HG02571 (cell line): ENCODE results near the gene OPRM1.
A peak's percentile ranks its signal among the peaks of the same experiment; 100 is the strongest.
"Not testable (repeated sequence)": the region's sequence is repeated elsewhere in the genome, so short reads cannot be mapped to it uniquely, and the experiment has no call there.

Experiments
- ATAC-seq: cut with Tn5 transposase; IDR thresholded peaks from one replicate; pipeline ENCODE4 v1.9.1; 2021; ENCODE audit warnings: mild to moderate bottlenecking, moderate library complexity; ENCODE audit not compliant: unreplicated experiment

The OPRM1 gene

DNA sequence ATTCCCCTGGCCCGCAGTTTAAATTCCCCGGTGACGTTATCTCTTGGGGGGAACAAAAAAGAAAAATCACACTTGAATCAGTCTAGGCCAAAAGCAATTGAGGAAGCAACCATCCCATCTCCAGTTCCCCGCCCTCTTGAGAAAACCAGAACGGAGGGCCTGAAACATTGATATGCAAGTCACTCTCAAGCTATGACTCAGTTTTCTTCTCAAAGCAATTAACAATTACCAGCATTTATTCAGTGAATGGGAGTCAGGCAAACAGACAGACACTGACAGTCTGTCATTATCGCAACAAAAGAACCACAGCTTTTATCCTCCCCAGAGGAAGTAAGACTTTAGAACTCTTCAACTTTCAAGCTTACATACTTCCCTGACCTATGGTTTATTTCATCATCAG, 100.9 kb downstream of the OPRM1 start:
- no peak for ATAC-seq

DNA sequence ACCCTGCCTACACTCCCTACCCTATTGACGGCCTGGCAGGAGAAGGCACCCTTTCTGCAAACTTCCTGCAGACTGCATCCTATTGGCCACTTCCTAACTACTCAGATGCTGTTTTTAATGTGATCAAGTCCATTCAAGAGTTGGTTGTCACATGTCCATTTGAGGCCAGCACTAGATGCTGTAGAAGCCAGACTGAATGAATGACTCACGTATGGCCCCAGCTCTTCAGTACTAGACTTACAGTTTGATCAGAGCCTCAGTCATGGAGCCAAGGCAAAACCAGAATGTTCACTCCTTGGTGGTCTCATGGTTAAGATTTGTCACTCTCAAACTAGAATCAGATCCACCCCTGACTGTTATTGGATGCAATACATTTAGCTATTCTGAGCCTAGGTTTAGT, 101.7 kb downstream of the OPRM1 start:
- no peak for ATAC-seq

- no peak for ATAC-seq
Measured at GRCh38 chr6:154143753-154144152, 104.7 kb downstream of the OPRM1 start.

DNA sequence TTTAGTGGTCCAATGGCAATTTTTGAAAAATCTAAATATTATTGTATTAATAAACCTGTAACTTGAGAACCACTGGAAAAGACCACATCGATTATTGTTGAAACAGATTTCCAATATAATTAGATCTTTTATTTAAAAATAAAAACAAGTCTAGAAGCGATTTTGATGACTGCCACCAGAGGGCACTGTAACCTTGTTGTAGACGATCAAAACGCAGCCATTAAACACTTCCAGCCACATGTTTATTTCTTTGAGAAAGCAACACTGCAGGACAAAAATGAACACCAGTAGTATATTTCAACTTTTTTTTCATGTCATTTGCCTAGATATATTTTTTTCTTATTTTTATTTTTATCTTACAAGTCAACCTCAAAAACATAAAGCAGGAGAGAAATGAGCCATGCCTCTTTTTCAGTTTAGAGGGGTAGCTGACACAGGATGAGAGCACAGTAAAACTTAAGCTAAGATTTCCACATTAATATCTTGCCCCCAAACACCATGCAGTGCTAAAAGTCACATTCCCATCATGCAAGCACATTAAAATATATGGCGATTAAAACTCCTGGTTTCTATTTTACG, 115.4 kb downstream of the OPRM1 start:
- ATAC-seq, result no peak

DNA sequence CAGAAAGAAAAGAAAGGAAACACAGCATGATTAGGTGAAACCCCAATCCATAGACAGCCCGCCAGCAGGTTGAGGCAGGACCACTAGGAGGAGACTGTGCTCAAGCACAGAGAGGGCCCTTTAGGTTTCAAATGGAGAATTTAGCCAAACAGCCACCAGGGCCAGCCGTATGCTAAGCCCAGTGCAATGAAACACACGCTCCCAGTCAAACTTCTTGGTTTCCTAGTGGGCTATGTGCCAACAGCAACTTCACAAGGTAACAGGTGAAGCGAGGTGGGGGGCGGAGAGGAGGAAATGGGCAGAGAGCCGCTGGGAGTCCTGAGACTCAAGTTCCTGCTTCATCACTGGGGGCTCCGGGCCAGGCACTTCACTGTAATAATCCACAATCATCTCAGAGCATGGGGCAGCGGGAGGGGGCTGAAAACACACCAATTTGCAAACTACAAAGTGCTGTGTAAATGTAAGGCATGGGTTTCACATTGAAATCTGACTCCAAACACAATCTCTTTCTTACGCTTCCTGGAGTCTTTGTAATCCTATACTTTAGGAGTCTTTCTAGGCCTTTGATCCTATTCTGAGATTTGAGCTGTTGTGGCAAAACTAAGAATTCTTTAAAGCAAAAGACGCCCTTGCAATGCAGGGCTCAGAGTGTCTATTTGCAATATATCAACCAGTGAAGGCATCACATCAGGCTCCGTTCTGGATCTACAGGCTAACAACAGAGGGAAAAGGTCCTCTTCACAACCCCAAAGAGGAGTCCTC, 117.3 kb downstream of the OPRM1 start:
- ATAC-seq, result peak; percentile 74

DNA sequence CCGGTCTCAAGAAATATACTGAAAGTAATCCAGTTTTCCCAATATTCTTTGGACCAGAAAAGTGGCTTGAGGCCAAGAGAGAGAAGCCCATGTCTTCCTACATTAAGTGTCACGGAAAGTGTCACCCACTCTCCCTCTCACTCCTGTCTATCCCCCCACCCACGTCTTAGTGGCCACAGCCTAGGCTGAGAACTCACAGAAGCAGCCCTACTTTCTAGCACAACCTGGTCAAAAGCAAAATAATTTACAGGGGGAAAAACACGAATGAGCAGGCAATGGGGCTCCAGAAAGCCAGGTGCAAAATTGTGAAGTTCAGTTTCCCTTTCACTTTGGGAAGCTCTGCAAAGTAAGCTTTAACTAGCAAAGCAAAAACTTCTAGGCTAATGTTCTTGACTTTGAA, 118.0 kb downstream of the OPRM1 start:
- peak; percentile 66 for ATAC-seq

DNA sequence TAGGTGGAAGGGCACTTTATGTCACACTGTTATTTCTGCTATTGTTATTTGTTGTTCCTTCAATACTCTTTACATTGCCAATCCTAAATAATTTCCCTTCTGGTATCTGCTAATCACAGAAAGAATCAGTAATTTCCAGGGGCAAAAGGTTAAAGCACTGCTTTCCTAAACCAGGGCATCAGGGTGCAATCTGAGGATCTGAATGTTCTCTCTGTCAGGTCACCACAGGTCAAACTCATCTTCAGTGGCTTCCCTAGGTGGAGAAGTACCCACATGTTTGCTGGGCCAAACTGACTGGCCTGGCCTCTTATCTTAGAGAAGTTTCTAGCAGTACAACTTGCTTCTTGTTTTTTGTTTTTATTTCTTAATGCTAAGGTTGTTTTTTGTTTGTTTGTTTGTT, 118.7 kb downstream of the OPRM1 start:
- no peak for ATAC-seq

DNA sequence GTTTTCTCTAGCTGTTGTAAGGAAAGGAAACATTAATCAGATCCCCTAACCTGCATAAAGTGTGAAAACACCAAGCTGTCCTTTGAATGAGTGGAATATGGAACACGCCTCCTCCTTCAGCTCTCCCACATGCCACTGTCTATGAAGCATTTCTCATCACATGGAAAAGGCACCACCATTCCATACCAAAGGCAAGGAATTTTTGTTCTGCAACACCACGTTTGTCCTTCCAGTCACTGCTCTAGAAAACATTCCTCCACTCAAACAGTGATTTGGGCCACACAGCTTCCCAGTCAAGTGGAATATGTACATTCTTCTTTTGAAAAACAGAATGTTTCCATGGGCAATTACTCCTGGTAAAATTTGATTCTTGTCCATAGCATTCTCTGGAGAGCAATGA, 120.1 kb downstream of the OPRM1 start:
- ATAC-seq, result no peak

DNA sequence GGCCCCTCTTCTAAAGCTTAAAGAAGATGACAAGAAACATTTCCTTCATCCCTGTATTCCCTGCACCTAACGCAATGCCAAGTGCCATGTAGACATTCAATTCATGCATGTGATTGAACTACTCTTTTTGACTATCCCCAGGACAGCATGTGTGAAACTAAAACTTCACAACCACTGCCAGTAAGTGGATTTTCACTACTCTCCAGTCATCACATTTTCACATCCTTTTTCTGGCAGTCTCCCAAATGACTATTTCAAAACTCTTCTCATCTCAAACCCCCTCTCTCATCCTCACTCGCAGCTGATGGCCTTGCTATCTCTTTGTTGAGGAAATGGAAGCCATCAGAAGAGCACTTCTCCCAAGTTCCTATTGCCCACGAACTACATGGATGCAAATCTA, 122.6 kb downstream of the OPRM1 start:
- peak; percentile 62 for ATAC-seq

DNA sequence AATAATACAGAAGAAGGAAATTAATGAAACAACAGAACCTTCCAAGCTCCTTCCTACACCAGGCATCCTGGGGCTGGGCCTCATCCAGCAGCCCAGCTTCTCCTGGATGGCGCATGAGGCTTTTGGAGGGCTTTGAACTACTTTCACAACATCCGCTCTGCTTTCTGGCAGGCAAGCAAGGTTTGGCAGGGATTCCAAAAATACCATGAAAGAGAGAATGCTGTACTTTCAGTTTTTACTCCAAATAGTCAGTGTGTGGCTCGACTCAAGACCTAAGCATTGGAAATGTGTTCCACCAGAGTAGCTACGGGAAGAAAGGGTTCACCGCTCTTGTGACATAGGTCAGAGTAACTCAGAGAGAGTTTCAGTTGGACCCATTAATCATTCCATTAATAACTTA, 125.4 kb downstream of the OPRM1 start:
- ATAC-seq, result no peak

- ATAC-seq, result no peak
Measured at GRCh38 chr6:154165478-154165877, 126.4 kb downstream of the OPRM1 start.

GRCh38 chr6:154166140-154166539, 127.1 kb downstream of the OPRM1 start:
- no peak for ATAC-seq

- no peak for ATAC-seq
Measured at GRCh38 chr6:154167126-154167525, 128.1 kb downstream of the OPRM1 start.

DNA sequence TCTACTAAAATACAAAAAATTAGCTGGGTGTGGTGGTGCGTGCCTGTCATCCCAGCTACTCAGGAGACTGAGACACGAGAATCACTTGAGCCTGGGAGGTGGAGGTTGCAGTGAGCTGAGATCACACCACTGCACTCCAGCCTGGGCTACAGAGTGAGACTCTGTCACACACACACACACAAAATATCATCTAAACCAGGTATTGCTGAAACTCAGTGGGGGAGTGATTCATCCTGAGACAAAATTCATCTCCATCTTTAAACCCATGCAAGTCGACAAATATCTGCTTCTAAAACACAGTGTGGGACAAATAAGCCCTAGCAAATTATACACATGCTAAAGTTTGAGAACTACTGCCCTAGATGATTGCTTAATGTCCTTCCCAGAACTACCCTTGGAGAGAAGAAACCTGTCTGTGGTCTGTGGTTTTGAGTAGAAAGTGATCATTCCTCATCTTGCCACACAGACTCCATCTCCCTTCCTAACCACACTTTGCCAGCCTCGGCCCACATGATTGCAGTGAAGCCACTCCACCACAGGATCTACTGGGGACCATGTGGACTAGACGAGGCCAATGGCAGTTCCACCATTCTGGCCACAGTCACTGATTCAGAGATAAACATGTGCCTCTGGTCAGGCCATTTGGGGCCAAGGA, 130.3 kb downstream of the OPRM1 start:
- ATAC-seq, result no peak

- ATAC-seq, result no peak
Measured at GRCh38 chr6:154170106-154170505, 131.1 kb downstream of the OPRM1 start.

- ATAC-seq, result not testable (repeated sequence)
Measured at GRCh38 chr6:154172393-154172792, 133.4 kb downstream of the OPRM1 start.

- no peak for ATAC-seq
Measured at GRCh38 chr6:154179434-154179833, 140.4 kb downstream of the OPRM1 start.

GRCh38 chr6:154187203-154187602, 148.2 kb downstream of the OPRM1 start:
- no peak for ATAC-seq

GRCh38 chr6:154187714-154188113, 148.7 kb downstream of the OPRM1 start:
- ATAC-seq, result no peak

DNA sequence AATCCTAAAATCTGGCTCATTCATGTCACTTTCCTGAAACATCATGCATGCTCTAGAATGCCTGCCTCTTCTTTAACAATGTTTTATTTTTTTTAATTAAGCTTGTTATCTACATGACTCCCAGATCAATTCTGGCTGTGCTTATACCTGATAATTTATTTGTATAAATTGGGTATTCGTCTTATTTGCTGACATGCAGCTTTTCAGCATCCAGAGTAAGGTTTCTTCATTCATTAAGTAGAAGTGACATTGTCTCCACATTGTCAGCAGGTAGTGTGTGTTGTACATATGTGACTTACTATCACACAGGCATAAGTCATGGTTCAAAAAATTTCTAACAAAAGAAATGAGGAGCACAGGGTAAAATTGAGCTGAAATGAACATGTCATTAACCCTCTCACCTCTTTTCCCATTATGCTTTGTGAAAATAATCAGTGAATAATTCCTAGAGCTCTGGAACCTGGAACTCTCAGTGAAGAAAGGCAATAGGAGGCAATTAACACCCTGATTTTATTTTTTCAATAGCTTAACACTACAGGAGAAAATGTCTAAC, 157.4 kb downstream of the OPRM1 start:
- ATAC-seq, result no peak

DNA sequence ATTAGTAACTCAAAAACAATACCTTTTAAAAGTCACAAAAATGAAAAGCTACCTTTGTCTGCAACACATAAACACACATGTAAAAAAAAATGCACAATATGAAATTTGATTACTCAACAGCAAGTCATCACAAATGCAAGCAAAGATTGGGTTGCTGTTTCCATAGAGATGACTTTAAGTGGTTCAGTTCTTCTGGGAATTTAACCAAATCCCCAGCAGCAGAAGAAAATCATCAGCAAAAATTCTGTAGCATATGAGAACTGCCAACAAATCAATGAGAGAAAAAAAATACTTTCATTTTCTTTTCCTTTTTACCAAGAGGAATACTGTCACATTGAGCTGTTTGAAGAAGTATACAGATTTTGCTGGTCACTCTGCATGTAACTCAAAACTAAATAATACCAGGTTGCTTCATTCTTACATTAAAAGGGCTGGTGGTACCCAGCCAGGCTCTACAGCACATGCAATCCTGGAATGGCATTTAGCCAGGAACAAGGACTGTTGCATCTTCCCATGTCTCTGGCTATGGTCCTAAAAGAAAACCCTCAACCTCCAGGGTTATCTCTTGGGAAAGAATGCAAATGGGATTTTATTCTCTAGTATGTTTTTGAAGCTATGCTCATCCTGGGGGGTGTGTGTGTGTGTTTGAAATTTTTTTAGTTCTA, 158.3 kb downstream of the OPRM1 start:
- no peak for ATAC-seq
